ENCODE results near the gene AOPEP. TPM values are rescaled to one million over a fixed set of nuclear protein-coding genes. Genes with fewer than 3 reads are reported as not detected.

The AOPEP gene
- total RNA-seq, 1 experiment from 2014 or later: 36.4 TPM

- BruUV-seq (replicated peaks): no TSS peak
- intact Hi-C loops (cut with micrococcal nuclease; ENCODE audit: unreplicated experiment) (no loop called here), in situ Hi-C loops (cut with HindIII; ENCODE audit: low pct_unique_long_range_greater_than_20kb, low sequenced_read_pairs) (no loop called here)
- ChIA-PET POLR2A (no interaction called here), CTCF (no interaction called here)
- 0 out of 2 replicates have a peak overlapping the region, but pooled peaks have one; percentile 12 for H3K27ac ChIP-seq (ENCODE audit: low read length)
- peaks cover 57% of the 10 kb centered on the region for H3K4me1 ChIP-seq (ENCODE audit: control insufficient read depth, insufficient read depth, low read length)
- TF ChIP-seq TCF7L2 (IDR thresholded peaks at IDR 0.05; ENCODE audit: low read depth, low read length) (no peak), SIN3A (IDR thresholded peaks at IDR 0.05; ENCODE audit: borderline replicate concordance, insufficient read depth, low read depth, low read length) (no peak), REST (IDR thresholded peaks at IDR 0.05; ENCODE audit: insufficient read depth in 1 of 2, low read depth in 2 of 2, low read length in 1 of 2) (no peak), POLR2AphosphoS5 (IDR thresholded peaks at IDR 0.05; ENCODE audit: low read depth, low read length) (no peak), CTCF (IDR thresholded peaks at IDR 0.05) (no peak)
- no peak overlapping the region for H3K4me3 ChIP-seq (ENCODE audit: low read depth in 2 of 2, low read length in 2 of 2)
- ATAC-seq (no peak), DNase-seq (ENCODE audit: low read depth, low spot score) (no peak)
- H3K27me3 ChIP-seq (ENCODE audit: control insufficient read depth, insufficient read depth, low read length): no peaks in the 10 kb centered on the region
- H3K9me3 ChIP-seq (ENCODE audit: control insufficient read depth, insufficient read depth, low read depth, low read length): no peaks in the 10 kb centered on the region
- peaks cover 7% of the 10 kb centered on the region for H3K36me3 ChIP-seq (ENCODE audit: control insufficient read depth, insufficient read depth, low read length)
Measured at GRCh38 chr9:95035846-95036245, 309.3 kb downstream of the AOPEP start.

GRCh38 chr9:95036676-95037075, 310.2 kb downstream of the AOPEP start:
- Histone ChIP-seq H3K4me3 (ENCODE audit: low read depth in 2 of 2, low read length in 2 of 2) (no peak overlapping the region), H3K4me1 (ENCODE audit: control insufficient read depth, insufficient read depth, low read length) (peaks cover 55% of the 10 kb centered on the region), H3K36me3 (ENCODE audit: control insufficient read depth, insufficient read depth, low read length) (peaks cover 7% of the 10 kb centered on the region), H3K9me3 (ENCODE audit: control insufficient read depth, insufficient read depth, low read depth, low read length) (no peaks in the 10 kb centered on the region), H3K27ac (ENCODE audit: low read length) (no peak overlapping the region), H3K27me3 (ENCODE audit: control insufficient read depth, insufficient read depth, low read length) (no peaks in the 10 kb centered on the region)
- ChIA-PET CTCF (no interaction called here), POLR2A (interaction anchor here (0.6 kb wide), 1 partner anchor 10 kb away, joined by 4 read pairs; no protein-coding TSS in a partner anchor)
- in situ Hi-C loops (cut with HindIII; ENCODE audit: low pct_unique_long_range_greater_than_20kb, low sequenced_read_pairs) (no loop called here), intact Hi-C loops (cut with micrococcal nuclease; ENCODE audit: unreplicated experiment) (no loop called here)
- no peak for DNase-seq (ENCODE audit: low read depth, low spot score)
- TF ChIP-seq POLR2AphosphoS5 (IDR thresholded peaks at IDR 0.05; ENCODE audit: low read depth, low read length): no peak
- no peak for TF ChIP-seq TCF7L2 (IDR thresholded peaks at IDR 0.05; ENCODE audit: low read depth, low read length)
- no peak for TF ChIP-seq SIN3A (IDR thresholded peaks at IDR 0.05; ENCODE audit: borderline replicate concordance, insufficient read depth, low read depth, low read length)
- TF ChIP-seq REST (IDR thresholded peaks at IDR 0.05; ENCODE audit: insufficient read depth in 1 of 2, low read depth in 2 of 2, low read length in 1 of 2): no peak
- TF ChIP-seq CTCF (IDR thresholded peaks at IDR 0.05): no peak
- ATAC-seq: no peak
- BruUV-seq (replicated peaks): no TSS peak

Measured in Panc1 (cell line).